ENCODE results near the gene SESN2.

DNA sequence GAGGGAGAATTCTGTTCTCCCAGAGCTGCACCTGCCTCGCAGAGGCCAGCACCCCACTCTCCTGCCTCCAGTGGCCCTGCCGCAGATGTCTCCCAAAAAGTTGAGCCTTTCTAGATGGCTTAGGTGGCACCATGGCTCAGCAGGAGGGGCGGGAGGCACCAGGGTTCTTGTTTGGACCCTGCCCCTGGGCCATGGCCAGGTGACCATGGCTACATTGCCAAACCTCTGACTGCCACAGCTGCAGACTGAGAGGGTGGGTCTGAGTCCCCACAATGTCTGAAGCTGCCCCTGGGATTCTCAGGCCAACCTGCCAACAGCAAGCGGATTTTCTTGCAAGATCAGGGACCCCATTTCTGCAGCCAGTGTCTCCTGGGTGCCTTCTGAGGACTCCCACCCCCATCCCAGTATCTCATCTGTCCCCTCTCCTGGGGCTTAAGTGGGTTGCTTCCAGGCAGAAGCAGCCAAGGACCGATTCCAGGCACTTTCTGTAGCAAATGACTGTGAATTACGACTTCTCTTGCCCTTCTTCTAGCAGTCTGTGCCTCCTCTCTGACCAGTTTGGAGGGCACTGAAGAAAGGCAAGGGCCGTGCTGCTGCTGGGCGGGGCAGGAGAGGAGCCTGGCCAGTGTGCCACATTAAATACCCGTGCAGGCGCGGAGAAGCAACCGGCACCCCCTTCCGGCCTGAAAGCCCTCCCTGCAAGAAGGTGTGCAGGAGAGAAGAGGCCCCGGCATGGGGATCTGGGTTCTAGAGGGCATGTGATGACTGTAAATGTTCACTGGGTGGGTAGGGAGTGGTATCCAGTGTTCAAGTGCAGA is 22.5 kb downstream of the SESN2 start:
- TF ChIP-seq RXRA (IDR thresholded peaks at IDR 0.05), result no peak
- TF ChIP-seq MAX (IDR thresholded peaks at IDR 0.05), result no peak

All from liver (tissue), 2 donors.